ENCODE results near the gene GIPC2. TPM values are rescaled to one million over a fixed set of nuclear protein-coding genes. Genes with fewer than 3 reads are reported as not detected.

The GIPC2 gene
- total and polyA plus RNA-seq, 5 donors = 1.3 to 1.8 (median 1.6) TPM

- Histone ChIP-seq H3K27ac (ENCODE audit: low read length) (no peak overlapping the region), H3K4me3 (ENCODE audit: low read length) (no peak overlapping the region), H3K9me3 (ENCODE audit: control insufficient read depth, low read length) (no peaks in the 10 kb centered on the region), H3K27me3 (ENCODE audit: control insufficient read depth, insufficient read depth) (no peaks in the 10 kb centered on the region), H3K4me1 (ENCODE audit: control insufficient read depth, insufficient read depth, low read length) (no peaks in the 10 kb centered on the region)
- DNase-seq (no peak), ATAC-seq (no peak)
- 87% methylated on average over 3 of the region's 3 CpGs for WGBS
- intact Hi-C loops (cut with DNase I) = no loop called here
Observed at GRCh38 chr1:78171736-78172590, 126.2 kb downstream of the GIPC2 start.

DNA sequence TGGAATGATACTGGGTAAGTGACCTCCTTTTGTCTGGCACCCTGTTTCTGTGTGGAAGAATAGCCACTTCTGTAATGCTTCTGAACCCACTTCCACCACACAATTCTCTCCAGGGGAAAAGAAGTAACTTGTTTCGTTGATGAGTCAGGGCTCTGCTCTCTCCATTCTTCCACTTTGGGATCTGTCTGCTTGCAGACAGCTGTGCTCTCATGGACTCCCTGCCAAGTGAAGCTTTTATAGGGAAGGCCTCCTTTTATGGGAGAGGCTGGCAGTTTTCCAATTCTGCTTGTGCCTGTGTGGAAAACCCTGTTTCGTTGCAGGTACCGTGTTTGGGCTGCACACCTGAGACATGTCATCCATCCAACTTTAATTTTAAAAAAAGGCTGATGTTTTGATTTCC, 130.7 kb downstream of the GIPC2 start:
- Histone ChIP-seq H3K4me1 (ENCODE audit: control insufficient read depth, insufficient read depth, low read length) (no peaks in the 10 kb centered on the region), H3K4me3 (ENCODE audit: low read length) (no peak overlapping the region), H3K27ac (ENCODE audit: low read length) (no peak overlapping the region), H3K27me3 (ENCODE audit: control insufficient read depth, insufficient read depth) (no peaks in the 10 kb centered on the region), H3K9me3 (ENCODE audit: control insufficient read depth, low read length) (no peaks in the 10 kb centered on the region)
- intact Hi-C loops (cut with DNase I) = no loop called here
- no peak for ATAC-seq
- WGBS = 49% methylated on average over 3 of the region's 3 CpGs
- no peak for DNase-seq

DNA sequence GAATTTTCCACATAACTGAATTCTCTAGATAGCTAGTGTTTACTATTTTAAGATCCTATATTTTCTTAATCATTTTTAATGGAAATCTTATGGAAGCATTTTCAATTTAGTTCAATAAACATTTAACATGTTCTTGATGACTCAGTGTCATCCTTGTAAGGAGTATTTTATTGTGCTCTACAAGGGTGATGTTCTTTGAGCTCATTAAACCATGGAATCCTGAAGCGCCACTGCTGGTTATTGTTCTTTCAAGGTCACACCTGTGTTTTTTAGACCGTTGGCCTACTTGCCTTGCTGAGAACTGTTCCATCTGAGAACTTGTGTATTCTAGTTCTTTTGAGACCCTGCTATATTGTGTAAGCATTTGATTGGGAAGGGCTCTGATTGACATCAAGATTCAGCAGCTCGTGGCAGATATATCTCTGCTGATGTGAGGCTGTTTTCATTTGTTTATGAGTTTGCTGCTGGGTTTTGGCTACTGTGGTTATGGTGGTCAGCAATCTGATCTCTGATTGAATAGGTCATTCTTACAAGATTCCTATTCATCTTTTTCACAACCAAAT, 132.0 kb downstream of the GIPC2 start:
- H3K9me3 ChIP-seq (ENCODE audit: control insufficient read depth, low read length) = no peaks in the 10 kb centered on the region
- H3K27ac ChIP-seq (ENCODE audit: low read length) = no peak overlapping the region
- 50% methylated on average over 3 of the region's 3 CpGs for WGBS
- DNase-seq (no peak), ATAC-seq (no peak)
- H3K4me1 ChIP-seq (ENCODE audit: control insufficient read depth, insufficient read depth, low read length) = no peaks in the 10 kb centered on the region
- no peaks in the 10 kb centered on the region for H3K27me3 ChIP-seq (ENCODE audit: control insufficient read depth, insufficient read depth)
- intact Hi-C loops (cut with DNase I) = no loop called here
- no peak overlapping the region for H3K4me3 ChIP-seq (ENCODE audit: low read length)

DNA sequence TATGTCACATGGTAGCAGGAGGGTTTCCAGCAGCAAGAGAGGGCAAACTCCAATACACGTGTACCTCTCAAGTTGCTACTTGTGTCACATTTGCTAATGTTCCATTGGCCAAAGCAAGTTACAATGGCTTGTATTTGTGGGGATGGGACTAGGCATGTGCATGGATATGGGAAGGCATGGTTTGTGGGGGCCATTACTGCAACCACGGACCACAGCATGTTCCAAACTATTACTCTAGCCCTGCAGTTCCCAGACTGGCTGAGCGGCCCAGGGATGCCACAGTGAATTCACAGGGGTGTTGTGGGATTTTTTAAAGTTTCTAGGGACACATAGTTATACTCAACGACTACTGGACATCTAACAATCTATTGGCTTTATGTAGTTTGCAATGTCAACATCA, 133.1 kb downstream of the GIPC2 start:
- 78% methylated on average over 4 of the region's 4 CpGs for WGBS
- no peaks in the 10 kb centered on the region for H3K27me3 ChIP-seq (ENCODE audit: control insufficient read depth, insufficient read depth)
- ATAC-seq = no peak
- H3K4me1 ChIP-seq (ENCODE audit: control insufficient read depth, insufficient read depth, low read length) = no peaks in the 10 kb centered on the region
- no peak overlapping the region for H3K4me3 ChIP-seq (ENCODE audit: low read length)
- DNase-seq = no peak
- H3K27ac ChIP-seq (ENCODE audit: low read length) = no peak overlapping the region
- no peaks in the 10 kb centered on the region for H3K9me3 ChIP-seq (ENCODE audit: control insufficient read depth, low read length)
- intact Hi-C loops (cut with DNase I) = no loop called here

GRCh38 chr1:78184460-78185072, 138.8 kb downstream of the GIPC2 start:
- no peaks in the 10 kb centered on the region for H3K27me3 ChIP-seq (ENCODE audit: control insufficient read depth, insufficient read depth)
- no peaks in the 10 kb centered on the region for H3K9me3 ChIP-seq (ENCODE audit: control insufficient read depth, low read length)
- DNase-seq (no peak), ATAC-seq (no peak)
- H3K27ac ChIP-seq (ENCODE audit: low read length) = no peak overlapping the region
- no peak overlapping the region for H3K4me3 ChIP-seq (ENCODE audit: low read length)
- no peaks in the 10 kb centered on the region for H3K4me1 ChIP-seq (ENCODE audit: control insufficient read depth, insufficient read depth, low read length)
- intact Hi-C loops (cut with DNase I) = no loop called here
- 60% methylated on average over 3 of the region's 3 CpGs for WGBS

Other genes with a start within 250 kb of the GIPC2 start
- gene NEXN, start 157.3 kb upstream of the GIPC2 start, total RNA-seq = 100 to 1,000 TPM; 209 to 313 (median 259) TPM
- 418 TPM for gene NEXN, start 157.3 kb upstream of the GIPC2 start, polyA plus RNA-seq
- 10 to 100 TPM; 57.6 to 73.0 (median 58.9) TPM for gene FUBP1, start 66.9 kb upstream of the GIPC2 start, total RNA-seq
- gene FUBP1, start 66.9 kb upstream of the GIPC2 start, polyA plus RNA-seq = 39.5 TPM
- gene DNAJB4, start 41.0 kb upstream of the GIPC2 start, total RNA-seq = 100 to 1,000 TPM in 2 of 4 donors, 10 to 100 TPM in 2; 71.2 to 106 (median 98.6) TPM
- gene DNAJB4, start 41.0 kb upstream of the GIPC2 start, polyA plus RNA-seq = 46.9 TPM

Measured in right cardiac atrium (tissue), 5 donors.